Glutamatergic neuron (in vitro differentiated cells): Measurements from ENCODE around the gene C1QTNF3. TPM values are rescaled to one million over a fixed set of nuclear protein-coding genes. Genes with fewer than 3 reads are reported as not detected.
A peak's percentile ranks its signal among the peaks of the same experiment; 100 is the strongest.
"Not testable (repeated sequence)": the region's sequence is repeated elsewhere in the genome, so short reads cannot be mapped to it uniquely, and the experiment has no call there.

Source experiments
- DNase-seq: peaks from one replicate; pipeline ENCODE4 v3.0.0; 2022
- H3K27ac Mint-ChIP-seq: one replicate; pipeline ENCODE4 v1.8.0; 2020; ENCODE audit warnings: mild to moderate bottlenecking, mixed read lengths, inconsistent platforms; ENCODE audit not compliant: unreplicated experiment
- H3K27me3 Mint-ChIP-seq: one replicate; pipeline ENCODE4 v1.8.0; 2020; ENCODE audit warnings: mild to moderate bottlenecking, moderate library complexity, mixed read lengths, inconsistent platforms; ENCODE audit not compliant: unreplicated experiment
- H3K36me3 Mint-ChIP-seq: one replicate; pipeline ENCODE4 v1.8.0; 2020; ENCODE audit warnings: mild to moderate bottlenecking, mixed read lengths, inconsistent platforms; ENCODE audit not compliant: unreplicated experiment
- H3K4me1 Mint-ChIP-seq: one replicate; pipeline ENCODE4 v1.8.0; 2020; ENCODE audit warnings: mild to moderate bottlenecking, low read depth, mixed read lengths, inconsistent platforms; ENCODE audit not compliant: unreplicated experiment
- H3K4me3 Mint-ChIP-seq: one replicate; pipeline ENCODE4 v1.8.0; 2020; ENCODE audit warnings: mild to moderate bottlenecking, mixed read lengths, inconsistent platforms; ENCODE audit not compliant: unreplicated experiment
- H3K9me3 Mint-ChIP-seq: one replicate; pipeline ENCODE4 v1.8.0; 2020; ENCODE audit warnings: mild to moderate bottlenecking, moderate library complexity, mixed read lengths, inconsistent platforms; ENCODE audit not compliant: unreplicated experiment
- CTCF ChIP-seq: fragments of 200-600 bp; sonication (generic); IDR thresholded peaks from one replicate; pipeline ENCODE4 v1.5.0; 2021; ENCODE audit not compliant: partially characterized antibody, unreplicated experiment
- total RNA-seq: library from RNA; stranded (reverse); fragmentation: NEBNext Ultra II Directional; extraction: Animal tissue kit (Norgen Biotek cat#: 25700); gene quantifications from one replicate; pipeline ENCODE4 v1.2.1, GENCODE V29; 2021; ENCODE audit not compliant: unreplicated experiment

Gene C1QTNF3
- total RNA-seq, 1 donor from 2014 or later, result 9.0 TPM

- H3K9me3 Mint-ChIP-seq, result peaks cover 1% of the 10 kb centered on the region
- no peak for TF ChIP-seq CTCF
- H3K4me1 Mint-ChIP-seq, result peaks cover 5% of the 10 kb centered on the region
- no peak for DNase-seq
- H3K27ac Mint-ChIP-seq, result no peak overlapping the region
- no peak overlapping the region for H3K4me3 Mint-ChIP-seq
- no peaks in the 10 kb centered on the region for H3K36me3 Mint-ChIP-seq
- no peaks in the 10 kb centered on the region for H3K27me3 Mint-ChIP-seq
Measured at GRCh38 chr5:34012791-34013190, 30.2 kb downstream of the C1QTNF3 start.

- no peak for TF ChIP-seq CTCF
- Mint-ChIP-seq H3K4me3 (no peak overlapping the region), H3K27me3 (peaks cover 2% of the 10 kb centered on the region), H3K4me1 (peaks cover 9% of the 10 kb centered on the region), H3K27ac (no peak overlapping the region), H3K36me3 (no peaks in the 10 kb centered on the region), H3K9me3 (peaks cover 5% of the 10 kb centered on the region)
- DNase-seq, result no peak
Measured at GRCh38 chr5:34011536-34011935, 31.5 kb downstream of the C1QTNF3 start.

GRCh38 chr5:34010146-34010545 is 32.9 kb downstream of the C1QTNF3 start:
- not testable (repeated sequence) for H3K36me3 Mint-ChIP-seq, H3K4me1 Mint-ChIP-seq, H3K4me3 Mint-ChIP-seq, H3K27me3 Mint-ChIP-seq, H3K9me3 Mint-ChIP-seq, H3K27ac Mint-ChIP-seq, DNase-seq

GRCh38 chr5:34009610-34010009 is 33.4 kb downstream of the C1QTNF3 start:
- Mint-ChIP-seq H3K27me3 (peaks cover 4% of the 10 kb centered on the region), H3K9me3 (peaks cover 5% of the 10 kb centered on the region), H3K4me1 (peaks cover 9% of the 10 kb centered on the region), H3K27ac (no peak overlapping the region), H3K36me3 (no peaks in the 10 kb centered on the region), H3K4me3 (no peak overlapping the region)
- no peak for DNase-seq
- TF ChIP-seq CTCF, result no peak

- H3K27me3 Mint-ChIP-seq, result peaks cover 4% of the 10 kb centered on the region
- H3K27ac Mint-ChIP-seq, result peak overlapping the region; percentile 97
- no peak for DNase-seq
- H3K36me3 Mint-ChIP-seq, result peaks cover 1% of the 10 kb centered on the region
- peak overlapping the region; percentile 89 for H3K4me3 Mint-ChIP-seq
- peaks cover 5% of the 10 kb centered on the region for H3K9me3 Mint-ChIP-seq
- TF ChIP-seq CTCF, result no peak
- H3K4me1 Mint-ChIP-seq, result peaks cover 9% of the 10 kb centered on the region
Measured at GRCh38 chr5:34008802-34009201, 34.2 kb downstream of the C1QTNF3 start.
